ENCODE results near the gene KIAA1549. TPM values are rescaled to one million over a fixed set of nuclear protein-coding genes. Genes with fewer than 3 reads are reported as not detected.
A peak's percentile ranks its signal among the peaks of the same experiment; 100 is the strongest.

Gene KIAA1549
- total RNA-seq, 2 donors from 2014 or later, result 3.7 to 8.8 TPM

DNA sequence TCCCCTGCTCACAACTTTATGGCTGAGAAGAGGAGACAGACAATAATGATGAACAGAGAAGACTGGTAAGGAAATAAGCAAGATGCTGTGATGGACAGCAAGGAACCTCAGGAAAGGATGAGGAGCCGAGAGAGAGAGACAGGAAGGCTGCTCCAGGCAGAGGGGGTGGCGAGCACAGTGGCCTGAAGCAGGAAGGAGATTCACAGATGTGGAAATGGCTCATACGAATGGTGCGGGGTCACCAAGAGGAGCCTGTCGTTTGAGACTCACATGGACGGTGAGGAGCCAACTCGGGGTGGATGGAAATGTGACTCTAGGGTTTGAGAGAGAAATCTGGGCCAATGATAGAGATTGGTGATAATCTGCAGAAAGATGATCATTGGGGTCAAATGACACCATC, 43.7 kb downstream of the KIAA1549 start:
- intact Hi-C loops (cut with DNase I), result no loop called here
- Histone ChIP-seq H3K4me1 (replicated peaks) (no peaks in the 10 kb centered on the region), H3K36me3 (no peaks in the 10 kb centered on the region), H3K27me3 (replicated peaks; ENCODE audit: insufficient read depth) (no peaks in the 10 kb centered on the region), H3K27ac (no peak overlapping the region), H3K9me3 (no peaks in the 10 kb centered on the region), H3K4me3 (no peak overlapping the region)
- TF ChIP-seq POLR2AphosphoS5 (IDR thresholded peaks at IDR 0.05) (no peak), POLR2A (IDR thresholded peaks at IDR 0.05) (no peak)
- TF ChIP-seq, protein P1, sequence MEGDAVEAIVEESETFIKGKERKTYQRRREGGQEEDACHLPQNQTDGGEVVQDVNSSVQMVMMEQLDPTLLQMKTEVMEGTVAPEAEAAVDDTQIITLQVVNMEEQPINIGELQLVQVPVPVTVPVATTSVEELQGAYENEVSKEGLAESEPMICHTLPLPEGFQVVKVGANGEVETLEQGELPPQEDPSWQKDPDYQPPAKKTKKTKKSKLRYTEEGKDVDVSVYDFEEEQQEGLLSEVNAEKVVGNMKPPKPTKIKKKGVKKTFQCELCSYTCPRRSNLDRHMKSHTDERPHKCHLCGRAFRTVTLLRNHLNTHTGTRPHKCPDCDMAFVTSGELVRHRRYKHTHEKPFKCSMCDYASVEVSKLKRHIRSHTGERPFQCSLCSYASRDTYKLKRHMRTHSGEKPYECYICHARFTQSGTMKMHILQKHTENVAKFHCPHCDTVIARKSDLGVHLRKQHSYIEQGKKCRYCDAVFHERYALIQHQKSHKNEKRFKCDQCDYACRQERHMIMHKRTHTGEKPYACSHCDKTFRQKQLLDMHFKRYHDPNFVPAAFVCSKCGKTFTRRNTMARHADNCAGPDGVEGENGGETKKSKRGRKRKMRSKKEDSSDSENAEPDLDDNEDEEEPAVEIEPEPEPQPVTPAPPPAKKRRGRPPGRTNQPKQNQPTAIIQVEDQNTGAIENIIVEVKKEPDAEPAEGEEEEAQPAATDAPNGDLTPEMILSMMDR (IDR thresholded peaks at IDR 0.05), result no peak
- no peak for DNase-seq (ENCODE audit: low spot score)
- 92% methylated on average over 7 of the region's 7 CpGs for WGBS

DNA sequence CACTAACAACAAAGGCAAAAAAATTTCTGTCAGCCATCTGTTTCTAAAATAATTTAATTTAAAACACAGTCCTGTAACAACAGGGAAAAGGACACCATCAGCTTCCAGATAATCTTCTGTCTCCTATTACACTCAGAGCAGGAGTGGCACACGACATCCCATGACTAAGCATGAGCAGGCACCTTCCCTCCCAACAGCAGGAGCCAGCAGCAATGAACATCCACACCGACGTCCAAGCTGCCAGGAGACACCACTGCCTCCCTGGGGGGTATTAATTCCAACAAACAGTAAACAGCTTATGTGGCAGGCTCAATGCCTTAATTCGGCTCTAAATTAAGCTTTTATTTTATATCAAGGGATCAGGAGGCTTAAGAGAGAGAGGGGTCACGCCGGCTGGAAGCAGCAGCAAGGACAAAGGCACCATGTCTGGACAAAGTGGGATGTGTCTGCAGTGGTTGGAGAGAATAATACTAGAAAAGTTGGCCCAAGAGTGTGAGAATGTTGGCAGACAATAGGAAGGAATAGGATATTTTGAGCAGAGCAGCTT, 45.7 kb downstream of the KIAA1549 start:
- Histone ChIP-seq H3K27me3 (replicated peaks; ENCODE audit: insufficient read depth) (no peaks in the 10 kb centered on the region), H3K4me1 (replicated peaks) (no peaks in the 10 kb centered on the region), H3K4me3 (no peak overlapping the region), H3K27ac (peak overlapping the region in 1 of 2 donors; percentile 8), H3K9me3 (no peaks in the 10 kb centered on the region), H3K36me3 (no peaks in the 10 kb centered on the region)
- 24% methylated on average over 6 of the region's 6 CpGs for WGBS
- intact Hi-C loops (cut with DNase I), result no loop called here
- DNase-seq (ENCODE audit: low spot score), result no peak
- peak; percentile 19 for TF ChIP-seq POLR2AphosphoS5 (IDR thresholded peaks at IDR 0.05)
- no peak for TF ChIP-seq POLR2A (IDR thresholded peaks at IDR 0.05)

DNA sequence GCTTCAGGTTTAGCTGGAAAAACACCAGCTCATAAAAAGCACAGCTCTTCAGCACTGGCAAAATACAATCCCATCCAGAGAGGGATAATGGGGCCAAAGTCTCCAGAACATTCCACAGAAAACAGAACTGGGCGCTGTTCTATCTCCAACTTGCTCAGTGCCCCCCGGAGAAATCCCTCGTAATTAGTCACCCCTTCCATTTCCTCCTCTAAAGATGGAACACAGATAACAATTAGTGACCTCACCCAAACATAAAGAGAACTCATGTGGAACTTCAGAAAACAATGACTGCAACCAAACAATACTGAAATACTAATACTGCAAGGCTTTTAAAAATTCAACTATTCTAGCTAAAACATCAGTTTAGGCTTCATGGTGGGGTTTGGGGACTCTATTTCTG, 46.3 kb downstream of the KIAA1549 start:
- no peaks in the 10 kb centered on the region for H3K9me3 ChIP-seq
- no peak overlapping the region for H3K27ac ChIP-seq
- no peak for DNase-seq (ENCODE audit: low spot score)
- no peak for TF ChIP-seq POLR2A (IDR thresholded peaks at IDR 0.05)
- TF ChIP-seq POLR2AphosphoS5 (IDR thresholded peaks at IDR 0.05), result no peak
- TF ChIP-seq, protein P1 (IDR thresholded peaks at IDR 0.05), result no peak
- H3K27me3 ChIP-seq (replicated peaks; ENCODE audit: insufficient read depth), result no peaks in the 10 kb centered on the region
- 27% methylated on average over 3 of the region's 3 CpGs for WGBS
- no peak overlapping the region for H3K4me3 ChIP-seq
- H3K36me3 ChIP-seq, result no peaks in the 10 kb centered on the region
- H3K4me1 ChIP-seq (replicated peaks), result no peaks in the 10 kb centered on the region
- intact Hi-C loops (cut with DNase I), result no loop called here

DNA sequence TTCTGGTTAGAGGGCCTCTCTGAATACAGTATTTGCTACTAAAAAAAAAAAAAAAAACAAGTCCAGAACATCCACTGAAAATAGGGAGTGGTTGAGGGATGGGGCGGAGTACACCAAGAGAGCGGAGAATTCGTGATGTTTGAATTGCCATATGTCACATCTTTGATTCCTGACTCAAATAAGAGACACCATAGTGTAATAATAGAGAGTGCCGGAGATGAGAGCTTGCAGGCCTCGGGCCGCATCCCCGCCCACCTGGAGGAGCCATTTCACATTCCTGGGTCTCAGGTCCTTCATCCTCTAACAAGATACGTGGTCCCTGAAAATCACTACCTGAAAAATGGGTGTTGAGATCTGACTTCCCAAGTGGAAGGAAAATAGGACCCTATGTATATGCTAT, 46.8 kb downstream of the KIAA1549 start:
- TF ChIP-seq POLR2A (IDR thresholded peaks at IDR 0.05) (no peak), POLR2AphosphoS5 (IDR thresholded peaks at IDR 0.05) (no peak)
- TF ChIP-seq, protein P1 (IDR thresholded peaks at IDR 0.05), result no peak
- intact Hi-C loops (cut with DNase I), result no loop called here
- H3K27me3 ChIP-seq (replicated peaks; ENCODE audit: insufficient read depth), result no peaks in the 10 kb centered on the region
- no peak overlapping the region for H3K27ac ChIP-seq
- no peaks in the 10 kb centered on the region for H3K36me3 ChIP-seq
- WGBS, result 91% methylated on average over 8 of the region's 8 CpGs
- DNase-seq (ENCODE audit: low spot score), result no peak
- H3K4me1 ChIP-seq (replicated peaks), result no peaks in the 10 kb centered on the region
- H3K9me3 ChIP-seq, result no peaks in the 10 kb centered on the region
- H3K4me3 ChIP-seq, result no peak overlapping the region

DNA sequence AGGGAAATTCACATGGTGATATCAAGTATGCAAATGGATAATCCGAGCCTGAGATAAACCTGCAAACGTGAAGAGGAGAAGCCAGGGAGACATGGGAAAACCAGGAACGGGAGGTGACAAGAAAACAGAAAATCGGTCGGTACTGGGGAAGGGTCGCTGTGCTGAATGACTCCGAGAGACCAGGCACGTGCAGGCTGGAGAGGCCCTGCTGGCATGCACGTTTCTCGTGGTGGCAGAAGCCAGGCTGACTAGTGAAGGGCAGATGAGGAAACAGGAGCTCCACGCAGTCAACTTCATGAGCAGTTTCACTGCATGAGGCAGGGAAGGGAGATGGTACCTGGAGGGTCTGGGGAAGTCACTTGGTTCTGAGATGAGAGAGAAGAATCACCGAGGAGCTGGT, 48.3 kb downstream of the KIAA1549 start:
- intact Hi-C loops (cut with DNase I), result no loop called here
- H3K27me3 ChIP-seq (replicated peaks; ENCODE audit: insufficient read depth), result no peaks in the 10 kb centered on the region
- no peaks in the 10 kb centered on the region for H3K36me3 ChIP-seq
- DNase-seq (ENCODE audit: low spot score), result no peak
- TF ChIP-seq, protein P1 (IDR thresholded peaks at IDR 0.05), result no peak
- TF ChIP-seq POLR2AphosphoS5 (IDR thresholded peaks at IDR 0.05) (no peak), POLR2A (IDR thresholded peaks at IDR 0.05) (no peak)
- H3K27ac ChIP-seq, result no peak overlapping the region
- 71% methylated on average over 12 of the region's 12 CpGs for WGBS
- H3K9me3 ChIP-seq, result no peaks in the 10 kb centered on the region
- H3K4me1 ChIP-seq (replicated peaks), result no peaks in the 10 kb centered on the region
- no peak overlapping the region for H3K4me3 ChIP-seq
